Measurements from ENCODE around the gene DBN1. TPM values are rescaled to one million over a fixed set of nuclear protein-coding genes. Genes with fewer than 3 reads are reported as not detected.
A peak's percentile ranks its signal among the peaks of the same experiment; 100 is the strongest.

Gene DBN1
- total RNA-seq, 6 experiments from 2014 or later = 346 to 394 (median 358) TPM

DNA sequence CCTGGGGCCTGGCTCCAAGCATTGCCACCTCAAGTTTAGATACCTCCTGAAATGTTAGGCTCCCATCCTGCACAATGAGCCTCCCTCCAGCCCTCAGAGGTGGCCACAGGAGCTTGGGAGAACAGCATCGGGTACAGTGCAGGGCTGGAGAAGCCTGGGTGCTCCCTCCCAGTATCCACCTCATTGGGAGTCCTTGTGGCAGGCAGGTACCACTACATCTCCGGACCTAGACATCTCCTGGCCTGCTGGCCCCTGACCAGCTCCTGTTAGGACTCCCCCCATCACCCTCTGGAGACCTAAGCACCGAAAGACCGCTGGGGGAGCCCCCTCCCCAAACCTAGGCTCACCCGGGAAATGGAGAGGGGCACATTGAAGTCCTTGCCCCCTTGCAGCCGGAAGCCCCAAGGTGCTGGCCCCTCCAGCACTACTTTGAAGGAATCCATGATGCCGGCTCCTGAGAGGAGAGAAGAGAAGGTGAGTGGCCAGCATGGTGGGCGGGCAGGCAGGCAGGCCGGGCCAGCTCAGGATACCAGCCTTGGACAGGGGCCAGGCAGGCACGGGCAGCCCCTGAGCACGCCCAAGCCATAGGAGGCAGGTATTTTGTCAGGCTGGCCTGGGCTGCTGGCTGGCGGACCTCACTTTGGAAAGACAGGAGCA is 22.8 kb upstream of the DBN1 start:
- DNase-seq = peak; percentile 76
- no peaks in the 10 kb centered on the region for H3K9me3 Mint-ChIP-seq
- H3K27me3 Mint-ChIP-seq (ENCODE audit: insufficient read depth) = peaks cover 7% of the 10 kb centered on the region
- TF ChIP-seq, protein P1, sequence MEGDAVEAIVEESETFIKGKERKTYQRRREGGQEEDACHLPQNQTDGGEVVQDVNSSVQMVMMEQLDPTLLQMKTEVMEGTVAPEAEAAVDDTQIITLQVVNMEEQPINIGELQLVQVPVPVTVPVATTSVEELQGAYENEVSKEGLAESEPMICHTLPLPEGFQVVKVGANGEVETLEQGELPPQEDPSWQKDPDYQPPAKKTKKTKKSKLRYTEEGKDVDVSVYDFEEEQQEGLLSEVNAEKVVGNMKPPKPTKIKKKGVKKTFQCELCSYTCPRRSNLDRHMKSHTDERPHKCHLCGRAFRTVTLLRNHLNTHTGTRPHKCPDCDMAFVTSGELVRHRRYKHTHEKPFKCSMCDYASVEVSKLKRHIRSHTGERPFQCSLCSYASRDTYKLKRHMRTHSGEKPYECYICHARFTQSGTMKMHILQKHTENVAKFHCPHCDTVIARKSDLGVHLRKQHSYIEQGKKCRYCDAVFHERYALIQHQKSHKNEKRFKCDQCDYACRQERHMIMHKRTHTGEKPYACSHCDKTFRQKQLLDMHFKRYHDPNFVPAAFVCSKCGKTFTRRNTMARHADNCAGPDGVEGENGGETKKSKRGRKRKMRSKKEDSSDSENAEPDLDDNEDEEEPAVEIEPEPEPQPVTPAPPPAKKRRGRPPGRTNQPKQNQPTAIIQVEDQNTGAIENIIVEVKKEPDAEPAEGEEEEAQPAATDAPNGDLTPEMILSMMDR (IDR thresholded peaks at IDR 0.05) = peak; percentile 71
- H3K4me3 Mint-ChIP-seq = peak overlapping the region; percentile 94
- peaks cover 70% of the 10 kb centered on the region for H3K4me1 Mint-ChIP-seq (ENCODE audit: low read depth)
- peak overlapping the region; percentile 87 for H3K27ac Mint-ChIP-seq
- peaks cover 18% of the 10 kb centered on the region for H3K36me3 Mint-ChIP-seq (ENCODE audit: low read depth)

DNA sequence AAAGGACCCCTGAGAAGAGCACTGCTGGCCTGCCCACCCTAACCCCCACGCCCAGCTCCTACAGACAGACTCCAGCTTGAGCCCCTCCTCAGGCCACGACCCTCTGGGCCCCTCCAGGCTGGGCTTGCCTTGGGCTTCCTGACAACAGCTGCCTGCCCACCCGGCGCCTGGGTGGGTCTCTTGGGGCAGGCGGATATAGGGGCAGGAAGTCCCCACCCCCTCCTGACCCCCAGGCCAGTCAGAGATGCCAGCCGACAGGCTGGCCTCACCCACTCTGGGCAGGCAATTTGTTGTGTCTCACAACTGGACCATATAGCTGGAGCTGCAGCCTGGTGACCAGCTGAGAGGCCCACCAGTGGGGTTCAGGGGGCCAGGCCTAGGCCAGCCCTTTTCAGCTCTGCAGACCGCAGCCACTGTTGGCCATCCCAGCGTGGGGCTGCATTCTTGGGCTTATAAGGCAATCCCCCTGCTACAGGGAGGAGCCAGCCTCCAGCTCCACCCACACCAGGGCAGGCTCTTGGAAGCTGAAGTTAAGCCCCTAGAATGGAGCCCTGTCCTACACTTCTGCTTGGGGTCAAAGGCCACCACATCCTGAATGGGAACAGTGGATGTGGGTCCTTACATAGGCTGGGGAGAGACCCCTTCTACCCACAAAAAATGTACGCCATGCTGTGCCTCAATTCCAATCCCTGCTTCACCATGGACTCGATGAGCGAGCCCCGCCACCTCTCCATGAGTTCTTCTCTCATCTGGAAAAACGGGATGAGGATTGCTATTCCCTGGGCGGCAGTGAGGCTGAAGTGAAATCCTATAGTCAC is 22.0 kb upstream of the DBN1 start:
- Mint-ChIP-seq H3K27me3 (ENCODE audit: insufficient read depth) (peaks cover 7% of the 10 kb centered on the region), H3K27ac (peak overlapping the region; percentile 87), H3K4me3 (peak overlapping the region; percentile 94), H3K9me3 (no peaks in the 10 kb centered on the region), H3K4me1 (ENCODE audit: low read depth) (peaks cover 64% of the 10 kb centered on the region), H3K36me3 (ENCODE audit: low read depth) (peaks cover 21% of the 10 kb centered on the region)
- peak; percentile 78 for DNase-seq
- TF ChIP-seq, protein P1 (IDR thresholded peaks at IDR 0.05) = no peak

DNA sequence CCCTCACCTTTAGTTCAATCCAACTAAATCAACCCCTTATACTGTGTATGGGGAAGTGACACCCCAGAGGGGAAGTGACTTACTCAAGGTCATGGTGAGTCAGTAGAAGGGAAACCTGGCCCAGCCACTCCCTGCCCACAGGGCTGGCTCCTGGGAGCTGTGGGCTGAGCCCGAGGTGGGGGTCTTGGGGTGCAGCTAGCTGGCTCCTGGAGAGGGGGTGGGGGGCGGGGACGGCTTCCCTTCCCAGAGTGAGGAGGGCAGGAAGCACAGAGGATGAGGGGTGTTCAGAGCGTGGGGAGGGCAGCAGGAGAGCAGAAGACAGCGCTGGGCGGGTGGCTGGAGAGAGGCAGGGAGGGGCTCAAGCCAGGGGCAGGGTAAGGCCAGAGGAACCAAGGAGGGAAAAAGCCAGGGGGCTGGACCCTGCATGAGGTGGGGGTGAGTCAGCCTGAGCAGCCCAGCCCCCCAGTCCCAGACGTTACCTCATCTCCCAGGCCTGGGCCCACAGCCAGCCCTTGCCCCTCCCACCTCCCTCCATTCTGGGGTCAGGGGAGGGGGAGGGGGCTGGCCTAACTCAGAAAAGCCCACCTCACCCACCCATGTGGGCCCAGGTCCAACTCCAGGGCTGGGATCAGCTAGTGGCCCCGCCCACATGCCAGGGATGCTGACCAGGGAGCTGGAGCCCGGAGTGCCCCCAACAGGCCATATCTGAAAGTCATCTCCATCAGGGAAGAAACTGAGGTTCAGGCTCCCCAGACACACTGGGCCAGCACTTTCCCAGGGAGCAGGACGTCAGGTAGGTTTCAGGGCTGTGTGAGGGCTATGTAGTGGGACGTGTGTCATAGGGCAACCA is 21.1 kb upstream of the DBN1 start:
- Mint-ChIP-seq H3K27me3 (ENCODE audit: insufficient read depth) (peaks cover 5% of the 10 kb centered on the region), H3K36me3 (ENCODE audit: low read depth) (peaks cover 21% of the 10 kb centered on the region), H3K27ac (peak overlapping the region; percentile 86), H3K4me1 (ENCODE audit: low read depth) (peaks cover 55% of the 10 kb centered on the region), H3K4me3 (peak overlapping the region; percentile 94), H3K9me3 (no peaks in the 10 kb centered on the region)
- TF ChIP-seq, protein P1 (IDR thresholded peaks at IDR 0.05) = peak; percentile 68
- peak; percentile 87 for DNase-seq

DNA sequence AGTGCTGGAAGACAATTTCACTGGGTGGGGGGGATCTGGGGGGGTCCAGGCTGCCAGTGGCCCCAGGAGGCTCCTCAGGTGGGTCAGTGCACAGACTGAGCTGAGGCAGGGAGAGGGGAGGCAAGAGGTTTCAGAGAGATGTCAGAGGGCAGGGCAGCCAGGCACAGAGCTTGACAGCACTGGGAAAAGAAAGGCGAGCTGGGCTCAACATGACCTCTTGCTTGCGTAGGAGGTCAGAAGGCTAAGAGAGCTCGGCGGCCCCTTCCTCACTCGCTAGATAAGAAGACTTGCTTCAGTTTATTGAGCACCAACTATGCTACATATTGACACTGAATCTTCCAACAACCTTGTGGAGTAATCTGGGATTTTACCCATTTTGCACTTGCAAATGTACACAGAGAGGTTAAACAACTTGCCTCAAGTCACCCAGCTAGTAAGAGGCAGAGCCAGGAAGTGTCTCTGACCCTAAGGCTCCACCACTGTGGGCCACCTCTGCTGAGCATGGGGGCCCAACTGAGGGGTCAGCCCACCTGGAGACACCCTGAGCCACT is 20.4 kb upstream of the DBN1 start:
- Mint-ChIP-seq H3K27ac (peak overlapping the region; percentile 86), H3K9me3 (no peaks in the 10 kb centered on the region), H3K36me3 (ENCODE audit: low read depth) (peaks cover 21% of the 10 kb centered on the region), H3K27me3 (ENCODE audit: insufficient read depth) (peaks cover 5% of the 10 kb centered on the region), H3K4me3 (peak overlapping the region; percentile 94), H3K4me1 (ENCODE audit: low read depth) (peaks cover 51% of the 10 kb centered on the region)
- DNase-seq = no peak
- TF ChIP-seq, protein P1 (IDR thresholded peaks at IDR 0.05) = no peak

DNA sequence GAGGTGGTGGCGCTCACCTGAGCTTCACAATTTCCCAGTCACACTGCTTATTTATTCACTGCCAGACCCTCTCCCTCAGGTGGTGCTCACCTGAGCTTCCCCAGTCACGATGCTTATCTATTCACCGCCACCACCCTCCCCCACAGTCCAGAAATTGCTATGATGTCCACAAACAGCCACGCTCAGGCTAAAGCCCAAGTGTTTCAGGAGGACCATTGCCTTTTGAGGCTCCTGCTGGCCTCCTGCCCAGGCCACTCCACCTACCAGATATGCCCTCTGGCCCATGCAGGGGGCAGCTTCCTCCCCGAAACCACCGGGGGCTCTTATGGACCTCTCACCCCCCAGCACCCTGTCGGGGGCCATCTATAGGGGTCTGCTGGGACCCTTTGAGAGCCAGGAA is 19.4 kb upstream of the DBN1 start:
- TF ChIP-seq, protein P1 (IDR thresholded peaks at IDR 0.05) = no peak
- H3K27ac Mint-ChIP-seq = peak overlapping the region; percentile 86
- H3K4me1 Mint-ChIP-seq (ENCODE audit: low read depth) = peaks cover 41% of the 10 kb centered on the region
- H3K36me3 Mint-ChIP-seq (ENCODE audit: low read depth) = peaks cover 24% of the 10 kb centered on the region
- no peak for DNase-seq
- no peaks in the 10 kb centered on the region for H3K9me3 Mint-ChIP-seq
- peak overlapping the region; percentile 66 for H3K4me3 Mint-ChIP-seq
- H3K27me3 Mint-ChIP-seq (ENCODE audit: insufficient read depth) = peaks cover 5% of the 10 kb centered on the region

Measured in HFFc6 (cell line).